Measurements from ENCODE around the gene ZIC2. TPM values are rescaled to one million over a fixed set of nuclear protein-coding genes. Genes with fewer than 3 reads are reported as not detected.

ZIC2 gene
- total RNA-seq, 1 experiment from 2014 or later, result 44.4 TPM

DNA sequence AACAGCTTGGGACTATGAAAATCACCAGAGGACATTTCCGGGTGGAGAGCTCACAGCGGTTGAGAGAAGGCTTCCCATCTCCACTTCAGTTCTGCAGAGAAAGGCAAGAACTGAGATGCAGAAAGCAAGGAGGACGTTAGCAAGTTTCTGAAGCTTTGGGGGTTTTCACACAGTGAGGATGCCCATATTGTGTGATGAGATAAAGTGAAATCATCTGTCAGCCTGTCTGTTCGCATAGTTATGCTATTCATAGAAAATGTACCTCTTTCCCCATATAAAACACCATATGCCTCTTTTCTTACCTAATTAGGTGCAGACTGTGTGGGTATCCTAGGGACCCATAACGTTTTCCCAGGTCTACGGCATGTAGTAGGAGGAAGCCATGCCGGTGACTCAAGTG lies 37.5 kb upstream of the ZIC2 start:
- Histone ChIP-seq H3K4me3 (replicated peaks in 1 of 2; ENCODE audit: low read depth in 1 of 2, low read length in 2 of 2) (no peak overlapping the region), H2AFZ (ENCODE audit: low read depth, low read length, poor library complexity, severe bottlenecking) (no peak overlapping the region), H3K27ac (ENCODE audit: low read depth, low read length) (no peak overlapping the region), H3K4me1 (ENCODE audit: control insufficient read depth in 1 of 2, insufficient read depth in 2 of 2, low read length in 2 of 2) (peaks cover 0 to under 1% of the 10 kb centered on the region in 2 experiments; a peak in 2 of 4 replicates), H4K20me1 (ENCODE audit: insufficient read depth) (no peaks in the 10 kb centered on the region), H3K9me3 (ENCODE audit: control insufficient read depth in 1 of 2, insufficient read depth in 1 of 2, low read depth in 1 of 2, low read length in 2 of 2) (no peaks in the 10 kb centered on the region), H3K79me2 (ENCODE audit: insufficient read depth, low read length) (no peaks in the 10 kb centered on the region), H3K9me2 (ENCODE audit: insufficient read depth) (no peaks in the 10 kb centered on the region), H3K4me2 (ENCODE audit: low read length) (no peak overlapping the region), H3K36me3 (ENCODE audit: control insufficient read depth in 1 of 2, insufficient read depth in 2 of 2, low read length in 2 of 2) (no peaks in the 10 kb centered on the region), H3K9ac (ENCODE audit: low read length) (no peak overlapping the region), H3K27me3 (ENCODE audit: insufficient read depth, low read length) (no peaks in the 10 kb centered on the region)
- BruUV-seq (replicated peaks), result no TSS peak
- ChIA-PET CTCF (no interaction called here), POLR2A (no interaction called here), RAD21 (ENCODE audit: low non-redundant PET in 1 of 2, low total read pairs in 2 of 2, uncharacterized antibody in 2 of 2, unreplicated experiment in 2 of 2) (no interaction called here)
- ATAC-seq (no peak), DNase-seq (ENCODE audit: low read depth, low spot score) (no peak)
- intact Hi-C loops (cut with micrococcal nuclease), result no loop called here
- no peak for TF ChIP-seq ELF1 (IDR thresholded peaks at IDR 0.05; ENCODE audit: borderline replicate concordance, low read depth)
- no peak for TF ChIP-seq RAD21 (IDR thresholded peaks at IDR 0.05; ENCODE audit: low read depth)
- no peak for TF ChIP-seq SRF (IDR thresholded peaks at IDR 0.05; ENCODE audit: low read depth)
- TF ChIP-seq, protein P1, sequence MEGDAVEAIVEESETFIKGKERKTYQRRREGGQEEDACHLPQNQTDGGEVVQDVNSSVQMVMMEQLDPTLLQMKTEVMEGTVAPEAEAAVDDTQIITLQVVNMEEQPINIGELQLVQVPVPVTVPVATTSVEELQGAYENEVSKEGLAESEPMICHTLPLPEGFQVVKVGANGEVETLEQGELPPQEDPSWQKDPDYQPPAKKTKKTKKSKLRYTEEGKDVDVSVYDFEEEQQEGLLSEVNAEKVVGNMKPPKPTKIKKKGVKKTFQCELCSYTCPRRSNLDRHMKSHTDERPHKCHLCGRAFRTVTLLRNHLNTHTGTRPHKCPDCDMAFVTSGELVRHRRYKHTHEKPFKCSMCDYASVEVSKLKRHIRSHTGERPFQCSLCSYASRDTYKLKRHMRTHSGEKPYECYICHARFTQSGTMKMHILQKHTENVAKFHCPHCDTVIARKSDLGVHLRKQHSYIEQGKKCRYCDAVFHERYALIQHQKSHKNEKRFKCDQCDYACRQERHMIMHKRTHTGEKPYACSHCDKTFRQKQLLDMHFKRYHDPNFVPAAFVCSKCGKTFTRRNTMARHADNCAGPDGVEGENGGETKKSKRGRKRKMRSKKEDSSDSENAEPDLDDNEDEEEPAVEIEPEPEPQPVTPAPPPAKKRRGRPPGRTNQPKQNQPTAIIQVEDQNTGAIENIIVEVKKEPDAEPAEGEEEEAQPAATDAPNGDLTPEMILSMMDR (IDR thresholded peaks at IDR 0.05 in 2 of 3, conservative IDR thresholded peaks at IDR 0.05 in 1 of 3; ENCODE audit: borderline replicate concordance in 1 of 3, insufficient read depth in 1 of 3, low read depth in 2 of 3, low read length in 2 of 3), result no peak
- no peak for TF ChIP-seq SIN3A (IDR thresholded peaks at IDR 0.05; ENCODE audit: low read depth)
- no peak for TF ChIP-seq CEBPB (IDR thresholded peaks at IDR 0.05; ENCODE audit: low read depth)
- no peak for TF ChIP-seq TCF7L2 (IDR thresholded peaks at IDR 0.05; ENCODE audit: borderline replicate concordance, extremely low read depth, insufficient read depth, insufficient read length)
- no peak for TF ChIP-seq POLR2AphosphoS5 (IDR thresholded peaks at IDR 0.05; ENCODE audit: low read depth, low read length)
- TF ChIP-seq CBX3 (IDR thresholded peaks at IDR 0.05; ENCODE audit: low read depth), result no peak
- TF ChIP-seq, protein P2, sequence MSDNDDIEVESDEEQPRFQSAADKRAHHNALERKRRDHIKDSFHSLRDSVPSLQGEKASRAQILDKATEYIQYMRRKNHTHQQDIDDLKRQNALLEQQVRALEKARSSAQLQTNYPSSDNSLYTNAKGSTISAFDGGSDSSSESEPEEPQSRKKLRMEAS (IDR thresholded peaks at IDR 0.05), result no peak
- TF ChIP-seq FOSL1 (IDR thresholded peaks at IDR 0.05; ENCODE audit: low read depth), result no peak

Measured in HCT116 (cell line).